HEK293 (cell line): Measurements from ENCODE around the gene PRTN3.

Source experiments
- CTCF ChIA-PET: fragments of 350-600 bp; formaldehyde crosslinking; extraction: SDS; loops from one replicate; lab custom pipeline; 2021; ENCODE audit warnings: antibody characterized with exemption; lab: Yijun Ruan, JAX
- POLR2A ChIA-PET: fragments of 300-600 bp; formaldehyde crosslinking; extraction: SDS; loops from one replicate; lab custom pipeline; 2020; ENCODE audit warnings: antibody characterized with exemption, inconsistent platforms; lab: Yijun Ruan, JAX
- H3K27ac ChIP-seq: fragments of 200-500 bp; sonication (Bioruptor generic); 2 replicates; pipeline ENCODE4 v1.5.1; 2014; ENCODE audit warnings: low read depth, low read length, control low read depth, inconsistent platforms; ENCODE audit errors: extremely low read depth
- H3K36me3 ChIP-seq, 2 experiments: fragments of 200-500 bp in 1 of 2; sonication (Bioruptor generic) in 1 of 2; 1 replicate in 1 of 2; 2 replicates in 1 of 2; pipeline ENCODE4 v1.5.1; 2014 to 2017; ENCODE audit warnings: inconsistent platforms in 2 of 2, low read length in 2 of 2; ENCODE audit not compliant: control insufficient read depth in 2 of 2, insufficient read depth in 1 of 2
- H3K4me1 ChIP-seq: fragments of 200-500 bp; sonication (Bioruptor generic); 2 replicates; pipeline ENCODE4 v1.5.1; 2014; ENCODE audit warnings: mild to moderate bottlenecking, low read length, inconsistent platforms; ENCODE audit not compliant: control insufficient read depth, insufficient read depth
- H3K4me3 ChIP-seq: 2 replicates; pipeline ENCODE4 v1.5.1; 2011; ENCODE audit warnings: low read depth, mild to moderate bottlenecking, control low read depth, low read length, moderate library complexity
- H3K9me3 ChIP-seq: fragments of 200-500 bp; sonication (Bioruptor generic); 2 replicates; pipeline ENCODE4 v1.5.1; 2014; ENCODE audit warnings: low read depth, low read length, inconsistent platforms; ENCODE audit not compliant: control insufficient read depth, insufficient read depth
- EGR2 ChIP-seq: fragments of 450-650 bp; formaldehyde crosslinking; IDR thresholded peaks from 2 replicates; pipeline ENCODE4 v1.5.1; 2016; ENCODE audit warnings: low read depth, missing biosample characterization, missing genetic modification characterization
- GLIS2 ChIP-seq: fragments of 450-650 bp; formaldehyde crosslinking; IDR thresholded peaks from 2 replicates; pipeline ENCODE4 v1.5.1; 2016; ENCODE audit warnings: missing biosample characterization, missing genetic modification characterization
- HOXD13 ChIP-seq: sonication (generic); formaldehyde crosslinking; IDR thresholded peaks from 2 replicates; pipeline ENCODE4 v1.8.0; 2022; ENCODE audit warnings: missing genetic modification reagents, borderline replicate concordance
- SCRT2 ChIP-seq: fragments of 450-650 bp; formaldehyde crosslinking; IDR thresholded peaks from 2 replicates; pipeline ENCODE4 v1.5.1; 2016; ENCODE audit warnings: missing biosample characterization, missing genetic modification characterization
- TSHZ1 ChIP-seq: fragments of 450-650 bp; formaldehyde crosslinking; IDR thresholded peaks from 2 replicates; pipeline ENCODE4 v1.5.1; 2016; ENCODE audit warnings: missing biosample characterization, missing genetic modification characterization, borderline replicate concordance
- ZNF223 ChIP-seq: fragments of 450-650 bp; formaldehyde crosslinking; IDR thresholded peaks from 2 replicates; pipeline ENCODE4 v1.5.1; 2016; ENCODE audit warnings: missing biosample characterization, missing genetic modification characterization
- ZNF518A ChIP-seq: fragments of 450-650 bp; formaldehyde crosslinking; conservative IDR thresholded peaks from 2 replicates; pipeline ENCODE4 v1.5.1; 2016; ENCODE audit warnings: low read depth, missing biosample characterization, missing genetic modification characterization
- ZNF530 ChIP-seq: fragments of 450-650 bp; formaldehyde crosslinking; IDR thresholded peaks from 2 replicates; pipeline ENCODE4 v1.5.1; 2016; ENCODE audit warnings: low read depth, missing biosample characterization, missing genetic modification characterization
- ZNF548 ChIP-seq: fragments of 450-650 bp; formaldehyde crosslinking; IDR thresholded peaks from 2 replicates; pipeline ENCODE4 v1.5.1; 2016; ENCODE audit warnings: missing biosample characterization, missing genetic modification characterization
- ZNF624 ChIP-seq: fragments of 450-650 bp; formaldehyde crosslinking; IDR thresholded peaks from 2 replicates; pipeline ENCODE4 v1.5.1; 2017; ENCODE audit warnings: missing biosample characterization, missing genetic modification characterization
- ZNF645 ChIP-seq: fragments of 450-650 bp; formaldehyde crosslinking; IDR thresholded peaks from 2 replicates; pipeline ENCODE4; 2016; ENCODE audit warnings: missing biosample characterization, missing genetic modification characterization
- ZNF843 ChIP-seq: fragments of 450-650 bp; formaldehyde crosslinking; IDR thresholded peaks from 2 replicates; pipeline ENCODE4 v1.5.1; 2016; ENCODE audit warnings: missing biosample characterization, missing genetic modification characterization
- ZSCAN16 ChIP-seq: fragments of 450-650 bp; formaldehyde crosslinking; IDR thresholded peaks from 2 replicates; pipeline ENCODE4 v1.5.1; 2016; ENCODE audit warnings: missing biosample characterization, missing genetic modification characterization
- ZSCAN23 ChIP-seq: fragments of 450-650 bp; formaldehyde crosslinking; IDR thresholded peaks from 2 replicates; pipeline ENCODE4 v1.5.1; 2016; ENCODE audit warnings: missing biosample characterization, missing genetic modification characterization
- ZXDB ChIP-seq: fragments of 450-650 bp; formaldehyde crosslinking; IDR thresholded peaks from 2 replicates; pipeline ENCODE4 v1.5.1; 2016; ENCODE audit warnings: missing biosample characterization, missing genetic modification characterization
- TF ChIP-seq, protein P1 (sequence below): fragments of 450-650 bp; formaldehyde crosslinking; IDR thresholded peaks from 2 replicates; pipeline ENCODE4 v1.5.1; 2017; ENCODE audit warnings: missing biosample characterization, missing genetic modification characterization
- TF ChIP-seq, protein P2 (sequence below): fragments of 450-650 bp; formaldehyde crosslinking; IDR thresholded peaks from 2 replicates; pipeline ENCODE4 v1.5.1; 2016; ENCODE audit warnings: missing biosample characterization, missing genetic modification characterization

PRTN3 gene

DNA sequence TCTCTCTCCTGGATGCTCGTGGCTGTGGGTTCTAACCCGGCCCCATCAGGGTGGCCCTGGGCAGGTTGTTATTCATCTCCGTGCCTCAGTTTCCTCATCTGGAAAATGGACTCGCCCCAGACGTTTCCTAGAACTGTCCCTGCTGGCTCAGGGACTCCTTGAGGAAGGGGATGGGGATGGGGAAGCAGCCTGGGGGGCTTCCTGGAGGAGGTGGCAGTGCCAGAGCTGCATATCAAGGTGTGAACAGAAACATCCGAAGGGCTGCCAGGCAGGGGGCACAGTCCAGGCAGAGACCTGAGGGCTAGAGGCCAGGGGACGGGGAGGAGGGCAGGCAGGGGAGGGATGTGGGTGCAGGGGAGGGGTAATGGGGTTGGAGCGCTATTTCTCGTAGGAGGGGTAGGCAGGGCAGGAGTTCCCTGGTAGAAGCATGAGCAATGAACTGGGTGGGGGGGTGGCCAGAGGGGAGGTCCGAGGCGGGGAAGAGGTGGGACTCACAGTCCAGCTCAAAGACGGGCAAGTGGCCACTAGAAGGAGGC, 7.7 kb downstream of the PRTN3 start:
- no peak overlapping the region for H3K4me3 ChIP-seq
- POLR2A ChIA-PET, result interaction anchor here (0.6 kb wide), 1 partner anchor 75 kb away, joined by 3 read pairs; no protein-coding TSS in a partner anchor

More for the DNA sequence above, 7.7 kb downstream of the PRTN3 start:
- no peaks in the 10 kb centered on the region for H3K4me1 ChIP-seq
- TF ChIP-seq ZNF530, result no peak
- TF ChIP-seq ZNF518A (tag by site-specific recombination), result no peak
- no peak for TF ChIP-seq TSHZ1 (tag by site-specific recombination)
- TF ChIP-seq ZSCAN16, result no peak
- TF ChIP-seq, protein P1, sequence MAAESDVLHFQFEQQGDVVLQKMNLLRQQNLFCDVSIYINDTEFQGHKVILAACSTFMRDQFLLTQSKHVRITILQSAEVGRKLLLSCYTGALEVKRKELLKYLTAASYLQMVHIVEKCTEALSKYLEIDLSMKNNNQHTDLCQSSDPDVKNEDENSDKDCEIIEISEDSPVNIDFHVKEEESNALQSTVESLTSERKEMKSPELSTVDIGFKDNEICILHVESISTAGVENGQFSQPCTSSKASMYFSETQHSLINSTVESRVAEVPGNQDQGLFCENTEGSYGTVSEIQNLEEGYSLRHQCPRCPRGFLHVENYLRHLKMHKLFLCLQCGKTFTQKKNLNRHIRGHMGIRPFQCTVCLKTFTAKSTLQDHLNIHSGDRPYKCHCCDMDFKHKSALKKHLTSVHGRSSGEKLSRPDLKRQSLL (tag by site-specific recombination), result no peak
- TF ChIP-seq ZNF223 (tag by site-specific recombination), result no peak
- no peak for TF ChIP-seq ZNF548 (tag by site-specific recombination)
- no peak for TF ChIP-seq HOXD13 (CRISPR knock-in tag)
- no peak for TF ChIP-seq ZXDB
- no peak for TF ChIP-seq SCRT2 (tag by site-specific recombination)
- no peak for TF ChIP-seq EGR2 (tag by site-specific recombination)
- no peak for TF ChIP-seq ZNF624
- TF ChIP-seq ZNF843 (tag by site-specific recombination), result no peak
- no peak for TF ChIP-seq GLIS2
- TF ChIP-seq, protein P2, sequence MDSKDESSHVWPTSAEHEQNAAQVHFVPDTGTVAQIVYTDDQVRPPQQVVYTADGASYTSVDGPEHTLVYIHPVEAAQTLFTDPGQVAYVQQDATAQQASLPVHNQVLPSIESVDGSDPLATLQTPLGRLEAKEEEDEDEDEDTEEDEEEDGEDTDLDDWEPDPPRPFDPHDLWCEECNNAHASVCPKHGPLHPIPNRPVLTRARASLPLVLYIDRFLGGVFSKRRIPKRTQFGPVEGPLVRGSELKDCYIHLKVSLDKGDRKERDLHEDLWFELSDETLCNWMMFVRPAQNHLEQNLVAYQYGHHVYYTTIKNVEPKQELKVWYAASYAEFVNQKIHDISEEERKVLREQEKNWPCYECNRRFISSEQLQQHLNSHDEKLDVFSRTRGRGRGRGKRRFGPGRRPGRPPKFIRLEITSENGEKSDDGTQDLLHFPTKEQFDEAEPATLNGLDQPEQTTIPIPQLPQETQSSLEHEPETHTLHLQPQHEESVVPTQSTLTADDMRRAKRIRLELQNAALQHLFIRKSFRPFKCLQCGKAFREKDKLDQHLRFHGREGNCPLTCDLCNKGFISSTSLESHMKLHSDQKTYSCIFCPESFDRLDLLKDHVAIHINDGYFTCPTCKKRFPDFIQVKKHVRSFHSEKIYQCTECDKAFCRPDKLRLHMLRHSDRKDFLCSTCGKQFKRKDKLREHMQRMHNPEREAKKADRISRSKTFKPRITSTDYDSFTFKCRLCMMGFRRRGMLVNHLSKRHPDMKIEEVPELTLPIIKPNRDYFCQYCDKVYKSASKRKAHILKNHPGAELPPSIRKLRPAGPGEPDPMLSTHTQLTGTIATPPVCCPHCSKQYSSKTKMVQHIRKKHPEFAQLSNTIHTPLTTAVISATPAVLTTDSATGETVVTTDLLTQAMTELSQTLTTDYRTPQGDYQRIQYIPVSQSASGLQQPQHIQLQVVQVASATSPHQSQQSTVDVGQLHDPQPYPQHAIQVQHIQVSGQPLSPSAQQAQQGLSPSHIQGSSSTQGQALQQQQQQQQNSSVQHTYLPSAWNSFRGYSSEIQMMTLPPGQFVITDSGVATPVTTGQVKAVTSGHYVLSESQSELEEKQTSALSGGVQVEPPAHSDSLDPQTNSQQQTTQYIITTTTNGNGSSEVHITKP (tag by site-specific recombination), result no peak
- TF ChIP-seq ZSCAN23 (tag by site-specific recombination), result no peak
- TF ChIP-seq ZNF645 (tag by site-specific recombination), result no peak
- H3K9me3 ChIP-seq, result no peaks in the 10 kb centered on the region
- no peaks in the 10 kb centered on the region for H3K36me3 ChIP-seq
- no peak overlapping the region for H3K27ac ChIP-seq
- CTCF ChIA-PET, result interaction anchor here (0.5 kb wide), 1 partner anchor 10 kb away, joined by 3 read pairs; no protein-coding TSS in a partner anchor
